ENCODE data around the gene RAC3. TPM values are rescaled to one million over a fixed set of nuclear protein-coding genes. Genes with fewer than 3 reads are reported as not detected.

Gene RAC3
- total RNA-seq, 2 donors from 2014 or later = 0.93 to 2.6 TPM

GRCh38 chr17:81998212-81998611, 33.3 kb upstream of the RAC3 start:
- H3K4me3 ChIP-seq = no peak overlapping the region
- no peaks in the 10 kb centered on the region for H3K9me3 ChIP-seq
- H3K4me1 ChIP-seq = peaks cover 0 to 9% of the 10 kb centered on the region in 2 donors
- TF ChIP-seq CTCF (IDR thresholded peaks at IDR 0.05) = no peak
- H3K27me3 ChIP-seq = no peaks in the 10 kb centered on the region
- H3K27ac ChIP-seq = no peak overlapping the region
- DNase-seq (ENCODE audit: low spot score) = no peak
- no peaks in the 10 kb centered on the region for H3K36me3 ChIP-seq

DNA sequence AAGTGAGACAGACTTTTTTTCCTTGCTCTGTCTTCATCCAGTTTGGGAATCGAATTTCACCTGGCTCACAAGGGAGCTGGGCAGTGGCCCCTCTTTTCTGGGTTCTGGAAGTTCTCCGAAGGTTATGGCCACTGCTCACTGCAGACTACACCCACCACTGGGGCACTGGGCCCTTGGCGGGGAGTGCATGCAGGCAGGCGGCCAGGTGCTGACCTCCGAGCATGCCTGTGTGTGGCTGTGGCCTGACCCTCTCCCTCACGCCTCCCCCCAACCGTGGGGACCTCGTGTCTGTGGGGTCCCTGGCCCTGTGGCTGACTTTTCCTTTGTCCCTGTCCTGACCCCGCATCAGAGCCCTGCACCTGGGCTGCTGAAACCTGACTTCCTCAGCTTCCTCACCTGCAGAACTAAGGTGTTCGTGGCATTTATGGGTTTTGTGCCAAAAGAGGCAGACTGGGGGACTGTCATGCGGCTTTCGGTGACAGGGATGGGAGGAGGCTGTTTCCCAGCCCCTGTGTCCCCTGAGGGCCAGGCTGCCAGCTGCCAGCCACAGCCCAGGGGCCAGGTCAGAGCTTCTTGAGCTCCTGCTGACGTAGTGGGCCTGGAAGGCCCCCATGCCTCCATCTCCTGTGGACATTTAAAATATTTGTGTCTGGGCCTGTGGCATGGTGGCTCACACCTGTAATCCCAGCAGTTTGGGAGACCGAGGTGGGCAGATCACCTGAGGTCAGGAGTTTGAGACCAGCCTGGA, 32.6 kb upstream of the RAC3 start:
- Histone ChIP-seq H3K36me3 (no peaks in the 10 kb centered on the region), H3K4me1 (peaks cover 0 to 16% of the 10 kb centered on the region in 2 donors), H3K4me3 (no peak overlapping the region), H3K27me3 (no peaks in the 10 kb centered on the region), H3K9me3 (no peaks in the 10 kb centered on the region), H3K27ac (no peak overlapping the region)
- TF ChIP-seq CTCF (IDR thresholded peaks at IDR 0.05) = no peak
- DNase-seq (ENCODE audit: low spot score) = no peak

DNA sequence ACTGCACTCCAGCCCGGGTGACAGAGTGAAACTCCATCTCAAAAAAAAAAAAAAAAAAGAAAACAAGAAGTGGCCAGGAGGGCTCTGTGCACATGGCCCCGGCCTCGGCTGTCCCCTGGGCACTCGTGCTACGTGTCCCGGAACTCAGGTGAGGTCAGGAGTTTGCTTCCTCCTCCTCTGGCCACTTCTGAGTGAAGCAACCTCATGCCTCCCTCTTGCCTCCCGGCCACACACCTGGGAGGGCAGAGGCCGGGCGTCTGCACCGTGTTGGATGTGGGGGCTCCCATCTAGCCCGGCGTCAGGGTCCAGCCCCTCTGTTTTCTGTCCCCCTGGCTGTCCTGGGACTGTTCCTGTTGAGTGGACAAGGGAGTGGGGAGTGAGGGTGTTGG, 31.9 kb upstream of the RAC3 start:
- Histone ChIP-seq H3K9me3 (no peaks in the 10 kb centered on the region), H3K36me3 (no peaks in the 10 kb centered on the region), H3K27ac (no peak overlapping the region), H3K4me3 (no peak overlapping the region), H3K27me3 (no peaks in the 10 kb centered on the region), H3K4me1 (peaks cover 0 to 20% of the 10 kb centered on the region in 2 donors)
- TF ChIP-seq CTCF (IDR thresholded peaks at IDR 0.05) = no peak
- no peak for DNase-seq (ENCODE audit: low spot score)

GRCh38 chr17:81999976-82000802, 31.3 kb upstream of the RAC3 start:
- DNase-seq (ENCODE audit: low spot score) = no peak
- H3K27ac ChIP-seq = no peak overlapping the region
- H3K9me3 ChIP-seq = no peaks in the 10 kb centered on the region
- H3K36me3 ChIP-seq = no peaks in the 10 kb centered on the region
- H3K27me3 ChIP-seq = no peaks in the 10 kb centered on the region
- no peak for TF ChIP-seq CTCF (IDR thresholded peaks at IDR 0.05)
- no peak overlapping the region for H3K4me3 ChIP-seq
- peaks cover 0 to 20% of the 10 kb centered on the region in 2 donors for H3K4me1 ChIP-seq

- Histone ChIP-seq H3K4me3 (no peak overlapping the region), H3K27me3 (no peaks in the 10 kb centered on the region), H3K4me1 (peaks cover 0 to 22% of the 10 kb centered on the region in 2 donors), H3K9me3 (no peaks in the 10 kb centered on the region), H3K27ac (no peak overlapping the region), H3K36me3 (no peaks in the 10 kb centered on the region)
- no peak for TF ChIP-seq CTCF (IDR thresholded peaks at IDR 0.05)
- DNase-seq (ENCODE audit: low spot score) = no peak
Measured at GRCh38 chr17:82000803-82001570, 30.5 kb upstream of the RAC3 start.

Data from right atrium auricular region (tissue), 2 donors.